ENCODE data around the gene DCHS2.

Gene DCHS2

DNA sequence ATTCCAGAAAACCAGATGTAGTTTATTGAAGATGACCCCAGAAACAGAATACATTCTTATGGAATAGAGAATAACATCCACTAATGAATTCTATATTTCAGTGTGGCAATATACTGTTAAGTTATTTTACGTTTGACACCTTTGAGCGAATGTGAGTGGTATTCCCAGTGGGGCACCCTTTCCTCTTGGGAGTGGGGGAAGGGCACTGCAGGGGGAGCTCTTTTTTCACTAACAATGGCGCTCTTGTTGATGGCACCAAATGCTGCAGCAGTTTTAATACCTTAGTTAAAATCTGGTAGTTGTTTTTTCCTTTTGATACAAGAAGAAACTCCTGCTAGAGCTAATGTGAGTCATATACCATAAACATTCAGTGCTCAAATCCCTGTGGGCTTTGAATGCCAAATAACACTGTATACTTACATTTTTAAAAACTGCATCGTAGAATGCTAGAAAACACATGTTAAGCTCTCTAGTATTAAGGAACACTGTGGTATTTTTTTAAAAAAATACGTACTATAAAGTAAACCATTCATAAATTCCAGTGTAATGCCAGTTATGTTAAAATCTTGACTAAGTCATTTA lies 178.5 kb downstream of the DCHS2 start:
- TF ChIP-seq, protein P1, sequence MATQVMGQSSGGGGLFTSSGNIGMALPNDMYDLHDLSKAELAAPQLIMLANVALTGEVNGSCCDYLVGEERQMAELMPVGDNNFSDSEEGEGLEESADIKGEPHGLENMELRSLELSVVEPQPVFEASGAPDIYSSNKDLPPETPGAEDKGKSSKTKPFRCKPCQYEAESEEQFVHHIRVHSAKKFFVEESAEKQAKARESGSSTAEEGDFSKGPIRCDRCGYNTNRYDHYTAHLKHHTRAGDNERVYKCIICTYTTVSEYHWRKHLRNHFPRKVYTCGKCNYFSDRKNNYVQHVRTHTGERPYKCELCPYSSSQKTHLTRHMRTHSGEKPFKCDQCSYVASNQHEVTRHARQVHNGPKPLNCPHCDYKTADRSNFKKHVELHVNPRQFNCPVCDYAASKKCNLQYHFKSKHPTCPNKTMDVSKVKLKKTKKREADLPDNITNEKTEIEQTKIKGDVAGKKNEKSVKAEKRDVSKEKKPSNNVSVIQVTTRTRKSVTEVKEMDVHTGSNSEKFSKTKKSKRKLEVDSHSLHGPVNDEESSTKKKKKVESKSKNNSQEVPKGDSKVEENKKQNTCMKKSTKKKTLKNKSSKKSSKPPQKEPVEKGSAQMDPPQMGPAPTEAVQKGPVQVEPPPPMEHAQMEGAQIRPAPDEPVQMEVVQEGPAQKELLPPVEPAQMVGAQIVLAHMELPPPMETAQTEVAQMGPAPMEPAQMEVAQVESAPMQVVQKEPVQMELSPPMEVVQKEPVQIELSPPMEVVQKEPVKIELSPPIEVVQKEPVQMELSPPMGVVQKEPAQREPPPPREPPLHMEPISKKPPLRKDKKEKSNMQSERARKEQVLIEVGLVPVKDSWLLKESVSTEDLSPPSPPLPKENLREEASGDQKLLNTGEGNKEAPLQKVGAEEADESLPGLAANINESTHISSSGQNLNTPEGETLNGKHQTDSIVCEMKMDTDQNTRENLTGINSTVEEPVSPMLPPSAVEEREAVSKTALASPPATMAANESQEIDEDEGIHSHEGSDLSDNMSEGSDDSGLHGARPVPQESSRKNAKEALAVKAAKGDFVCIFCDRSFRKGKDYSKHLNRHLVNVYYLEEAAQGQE (IDR thresholded peaks at IDR 0.05; ENCODE audit: insufficient read depth in 1 of 2, low read depth in 2 of 2, low read length in 2 of 2) = no peak
- TF ChIP-seq SIN3A (IDR thresholded peaks at IDR 0.05; ENCODE audit: borderline replicate concordance, insufficient read depth, low read length) = no peak
- no peak for TF ChIP-seq POLR2AphosphoS5 (IDR thresholded peaks at IDR 0.05; ENCODE audit: low read depth, low read length)
- no peak for TF ChIP-seq FOXP2 (optimal IDR thresholded peaks at IDR 0.05; ENCODE audit: borderline replicate concordance, extremely low read depth, extremely low read length, insufficient read depth)
- TF ChIP-seq TAF1 (IDR thresholded peaks at IDR 0.05; ENCODE audit: borderline replicate concordance, insufficient read depth, low read length) = no peak

DNA sequence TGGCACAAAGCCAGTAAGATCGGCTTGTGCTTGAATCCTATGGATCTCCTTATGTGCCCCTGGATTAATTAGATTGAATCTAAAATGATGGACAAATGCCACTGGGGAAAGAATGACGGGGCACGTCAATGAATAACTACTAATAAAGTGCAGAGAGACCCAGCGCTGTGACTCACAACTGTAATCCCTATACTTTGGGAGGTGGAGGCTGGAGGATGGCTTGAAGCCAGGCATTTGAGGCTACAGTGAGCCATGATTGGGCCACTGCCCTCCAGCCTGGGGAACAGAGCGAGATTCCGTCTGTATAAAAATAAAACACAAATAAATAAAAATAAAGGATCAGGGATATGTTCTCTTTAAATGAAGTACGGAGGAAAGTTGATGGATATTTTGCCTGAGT lies 179.4 kb downstream of the DCHS2 start:
- TF ChIP-seq, protein P1 (IDR thresholded peaks at IDR 0.05; ENCODE audit: insufficient read depth in 1 of 2, low read depth in 2 of 2, low read length in 2 of 2) = no peak
- TF ChIP-seq POLR2AphosphoS5 (IDR thresholded peaks at IDR 0.05; ENCODE audit: low read depth, low read length) (no peak), SIN3A (IDR thresholded peaks at IDR 0.05; ENCODE audit: borderline replicate concordance, insufficient read depth, low read length) (no peak), TAF1 (IDR thresholded peaks at IDR 0.05; ENCODE audit: borderline replicate concordance, insufficient read depth, low read length) (no peak), FOXP2 (optimal IDR thresholded peaks at IDR 0.05; ENCODE audit: borderline replicate concordance, extremely low read depth, extremely low read length, insufficient read depth) (no peak)

DNA sequence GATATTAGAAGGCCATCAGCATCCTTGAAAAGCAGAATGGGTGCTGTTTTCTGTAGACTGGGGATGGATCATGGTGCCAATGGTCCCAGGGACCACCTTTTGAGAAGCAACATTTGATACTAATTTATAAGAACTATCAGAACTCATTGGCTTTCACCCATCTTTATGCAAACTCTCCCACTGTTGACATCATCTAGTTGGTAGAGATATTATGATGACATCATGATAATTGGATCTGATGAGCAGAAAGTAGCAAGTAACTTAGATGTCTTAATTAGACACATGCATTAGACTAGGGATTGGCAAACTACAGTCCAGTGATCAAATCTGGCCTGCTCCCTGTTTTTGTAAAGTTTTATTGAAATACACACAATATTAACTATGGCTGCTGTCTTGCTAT lies 181.0 kb downstream of the DCHS2 start:
- TF ChIP-seq TAF1 (IDR thresholded peaks at IDR 0.05; ENCODE audit: borderline replicate concordance, insufficient read depth, low read length) = no peak
- TF ChIP-seq POLR2AphosphoS5 (IDR thresholded peaks at IDR 0.05; ENCODE audit: low read depth, low read length) = no peak
- TF ChIP-seq FOXP2 (optimal IDR thresholded peaks at IDR 0.05; ENCODE audit: borderline replicate concordance, extremely low read depth, extremely low read length, insufficient read depth) = no peak
- no peak for TF ChIP-seq SIN3A (IDR thresholded peaks at IDR 0.05; ENCODE audit: borderline replicate concordance, insufficient read depth, low read length)
- TF ChIP-seq, protein P1 (IDR thresholded peaks at IDR 0.05; ENCODE audit: insufficient read depth in 1 of 2, low read depth in 2 of 2, low read length in 2 of 2) = no peak

DNA sequence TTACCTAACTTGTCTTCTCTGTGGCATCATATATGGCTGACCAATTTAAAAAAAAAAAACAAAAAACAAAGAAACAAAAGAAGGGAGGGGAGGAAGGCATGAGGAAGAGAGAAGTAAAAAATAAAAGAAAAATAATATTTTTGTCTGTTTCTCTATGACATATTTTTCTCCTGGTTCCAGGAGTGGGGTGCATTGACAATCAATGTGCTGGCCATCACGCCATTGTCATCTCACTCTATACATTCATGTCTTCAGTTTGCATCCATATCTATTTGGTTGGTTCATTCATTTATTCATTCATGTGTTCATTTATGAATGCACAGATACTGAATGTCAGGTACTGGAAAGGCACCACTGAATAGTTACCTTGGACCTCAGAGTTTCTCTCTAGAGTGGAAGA lies 183.4 kb downstream of the DCHS2 start:
- TF ChIP-seq FOXP2 (optimal IDR thresholded peaks at IDR 0.05; ENCODE audit: borderline replicate concordance, extremely low read depth, extremely low read length, insufficient read depth) (no peak), POLR2AphosphoS5 (IDR thresholded peaks at IDR 0.05; ENCODE audit: low read depth, low read length) (no peak), TAF1 (IDR thresholded peaks at IDR 0.05; ENCODE audit: borderline replicate concordance, insufficient read depth, low read length) (no peak), SIN3A (IDR thresholded peaks at IDR 0.05; ENCODE audit: borderline replicate concordance, insufficient read depth, low read length) (no peak)
- TF ChIP-seq, protein P1 (IDR thresholded peaks at IDR 0.05; ENCODE audit: insufficient read depth in 1 of 2, low read depth in 2 of 2, low read length in 2 of 2) = no peak
